CD14-positive monocyte (primary cell): Measurements from ENCODE around the gene HAUS6. TPM values are rescaled to one million over a fixed set of nuclear protein-coding genes. Genes with fewer than 3 reads are reported as not detected.

ENCODE experiments used
- DNase-seq, 3 donors: peaks; one replicate each; pipeline ENCODE4 v3.0.0-alpha.2; 2011 to 2022
- H2AFZ ChIP-seq: 2 replicates; pipeline ENCODE4 v1.6.0; 2012; ENCODE audit warnings: mild to moderate bottlenecking, low read depth, low read length, inconsistent platforms; ENCODE audit not compliant: insufficient read depth, poor library complexity, severe bottlenecking
- H3K27ac ChIP-seq, 2 donors: 1 replicate in 1 of 2; 2 replicates in 1 of 2; pipeline ENCODE4 v1.5.1; 2012 to 2013; ENCODE audit warnings: low read length in 2 of 2, control low read depth in 1 of 2, inconsistent platforms in 1 of 2, low read depth in 1 of 2, mild to moderate bottlenecking in 1 of 2
- H3K27me3 ChIP-seq, 2 donors: one replicate each; pipeline versions ENCODE4 v1.6.0 to v1.6.1; 2011 to 2013; ENCODE audit warnings: low read length in 2 of 2; ENCODE audit not compliant: control insufficient read depth in 2 of 2, insufficient read depth in 2 of 2
- H3K36me3 ChIP-seq, 2 donors: replicated peaks in 1 of 2; 1 replicate in 1 of 2; 2 replicates in 1 of 2; pipeline versions ENCODE4 v1.5.1 to v1.6.1; 2012 to 2013; ENCODE audit warnings: low read length in 2 of 2, control low read depth in 1 of 2, inconsistent platforms in 1 of 2, mild to moderate bottlenecking in 1 of 2; ENCODE audit not compliant: insufficient read depth in 2 of 2, control insufficient read depth in 1 of 2
- H3K4me1 ChIP-seq, 2 donors: 1 replicate in 1 of 2; 2 replicates in 1 of 2; pipeline versions ENCODE4 v1.5.1 to v1.6.1; 2012 to 2013; ENCODE audit warnings: low read length in 2 of 2, control low read depth in 1 of 2, inconsistent platforms in 1 of 2, mild to moderate bottlenecking in 1 of 2, moderate library complexity in 1 of 2; ENCODE audit not compliant: insufficient read depth in 2 of 2, control insufficient read depth in 1 of 2
- H3K4me2 ChIP-seq: replicated peaks from 2 replicates; pipeline ENCODE3; 2012; ENCODE audit warnings: low read length, moderate library complexity, mild to moderate bottlenecking; ENCODE audit not compliant: poor library complexity, severe bottlenecking; ENCODE audit errors: extremely low read depth
- H3K4me3 ChIP-seq, 3 experiments: fragments of 200-600 bp in 1 of 3; sonication (generic) in 1 of 3; replicated peaks in 1 of 3; 1 replicate in 2 of 3; 2 replicates in 1 of 3; pipeline ENCODE4 v1.5.1; 2011 to 2013; ENCODE audit warnings: low read length in 3 of 3, mild to moderate bottlenecking in 3 of 3, control low read depth in 2 of 3, low read depth in 2 of 3, inconsistent platforms in 1 of 3, moderate library complexity in 1 of 3
- H3K79me2 ChIP-seq: 2 replicates; pipeline ENCODE4 v1.6.0; 2012; ENCODE audit warnings: mild to moderate bottlenecking, control low read depth, inconsistent platforms, low read length, moderate library complexity; ENCODE audit not compliant: insufficient read depth
- H3K9ac ChIP-seq: 2 replicates; pipeline ENCODE4 v1.6.0; 2017; ENCODE audit warnings: low read length, mild to moderate bottlenecking; ENCODE audit not compliant: insufficient read depth, poor library complexity, severe bottlenecking
- H3K9me3 ChIP-seq, 2 donors: replicated peaks in 1 of 2; 1 replicate in 1 of 2; 2 replicates in 1 of 2; pipeline versions ENCODE4 v1.5.1 to v1.6.1; 2012 to 2013; ENCODE audit warnings: low read length in 2 of 2, control low read depth in 1 of 2; ENCODE audit not compliant: control insufficient read depth in 1 of 2, insufficient read depth in 1 of 2
- H4K20me1 ChIP-seq: 2 replicates; pipeline ENCODE4 v1.6.0; 2012; ENCODE audit warnings: mild to moderate bottlenecking, low read length, control low read depth, moderate library complexity; ENCODE audit not compliant: insufficient read depth
- H3K27ac Mint-ChIP-seq, 7 donors: one replicate each; pipeline ENCODE4 v1.8.0; 2020; ENCODE audit warnings: mild to moderate bottlenecking in 7 of 7, mixed read lengths in 7 of 7, moderate library complexity in 6 of 7, inconsistent platforms in 2 of 7
- H3K27me3 Mint-ChIP-seq, 3 donors: one replicate each; pipeline ENCODE4 v1.8.0; 2021 to 2022; ENCODE audit warnings: low read depth in 3 of 3, mild to moderate bottlenecking in 3 of 3, mixed read lengths in 3 of 3, moderate library complexity in 3 of 3, inconsistent platforms in 1 of 3
- H3K36me3 Mint-ChIP-seq, 2 donors: one replicate each; pipeline ENCODE4 v1.8.0; 2020; ENCODE audit warnings: mixed read lengths in 2 of 2, inconsistent platforms in 1 of 2, mild to moderate bottlenecking in 1 of 2
- H3K4me1 Mint-ChIP-seq: one replicate; pipeline ENCODE4 v1.8.0; 2020; ENCODE audit warnings: mild to moderate bottlenecking, mixed read lengths
- H3K4me3 Mint-ChIP-seq, 2 donors: one replicate each; pipeline ENCODE4 v1.8.0; 2020; ENCODE audit warnings: mild to moderate bottlenecking in 2 of 2, mixed read lengths in 2 of 2, moderate library complexity in 1 of 2
- H3K9me3 Mint-ChIP-seq, 7 donors: one replicate each; pipeline ENCODE4 v1.8.0; 2020 to 2022; ENCODE audit warnings: mixed read lengths in 7 of 7, mild to moderate bottlenecking in 6 of 7, moderate library complexity in 6 of 7, inconsistent platforms in 2 of 7
- WGBS: methylation state at CpG from one replicate; pipeline ENCODE4 v1.1.5; 2013; ENCODE audit warnings: missing lambda C conversion rate; ENCODE audit not compliant: insufficient coverage; 5-methylcytosine and 5-hydroxymethylcytosine counted together
- intact Hi-C, 2 donors: fragments of 100-400 bp; cut with micrococcal nuclease; formaldehyde crosslinking; loops; one replicate each; pipeline versions ENCODE4 v1.15.0 to v1.15.1; 2023
- polyA plus RNA-seq, 3 donors: library from polyadenylated mRNA; depleted of rRNA in 1 of 3; unstranded in 2 of 3; stranded (reverse) in 1 of 3; fragments of 300-500 nt in 2 of 3; fragments of >200 nt in 1 of 3; fragmentation: Illumina TruSeq in 2 of 3; gene quantifications; 1 replicate in 2 of 3; 2 replicates in 1 of 3; pipeline ENCODE4 v1.2.3, GENCODE V29; 2012 to 2021
- TF ChIP-seq, protein P1 (sequence below): fragments of 200-600 bp; IDR thresholded peaks from one replicate; pipeline ENCODE4 v1.8.0; 2022; ENCODE audit warnings: antibody characterized with exemption, mild to moderate bottlenecking

The HAUS6 gene
- polyA plus RNA-seq, 3 donors = 1.3 to 4.1 (median 2.3) TPM

GRCh38 chr9:19151425-19152159 is 48.9 kb upstream of the HAUS6 start:
- Histone ChIP-seq H3K27me3 (no peaks in the 10 kb centered on the region), H3K4me2 (no peak overlapping the region), H3K9ac (no peak overlapping the region), H3K27ac (no peak overlapping the region), H2AFZ (no peak overlapping the region), H3K79me2 (no peaks in the 10 kb centered on the region), H3K4me1 (peaks cover 17 to 22% of the 10 kb centered on the region in 2 donors), H3K9me3 (no peaks in the 10 kb centered on the region), H4K20me1 (no peaks in the 10 kb centered on the region), H3K4me3 (no peak overlapping the region), H3K36me3 (no peaks in the 10 kb centered on the region)
- H3K27ac Mint-ChIP-seq = peak overlapping the region in 2 of 7 donors; percentile 68 to 77
- peaks cover 21% of the 10 kb centered on the region for H3K4me1 Mint-ChIP-seq
- WGBS = 90% methylated on average over 3 of the region's 5 CpGs
- H3K9me3 Mint-ChIP-seq = peaks cover 0 to 2% (median 0%) of the 10 kb centered on the region in 7 donors
- intact Hi-C loops = no loop called here
- no peak for DNase-seq
- TF ChIP-seq, protein P1, sequence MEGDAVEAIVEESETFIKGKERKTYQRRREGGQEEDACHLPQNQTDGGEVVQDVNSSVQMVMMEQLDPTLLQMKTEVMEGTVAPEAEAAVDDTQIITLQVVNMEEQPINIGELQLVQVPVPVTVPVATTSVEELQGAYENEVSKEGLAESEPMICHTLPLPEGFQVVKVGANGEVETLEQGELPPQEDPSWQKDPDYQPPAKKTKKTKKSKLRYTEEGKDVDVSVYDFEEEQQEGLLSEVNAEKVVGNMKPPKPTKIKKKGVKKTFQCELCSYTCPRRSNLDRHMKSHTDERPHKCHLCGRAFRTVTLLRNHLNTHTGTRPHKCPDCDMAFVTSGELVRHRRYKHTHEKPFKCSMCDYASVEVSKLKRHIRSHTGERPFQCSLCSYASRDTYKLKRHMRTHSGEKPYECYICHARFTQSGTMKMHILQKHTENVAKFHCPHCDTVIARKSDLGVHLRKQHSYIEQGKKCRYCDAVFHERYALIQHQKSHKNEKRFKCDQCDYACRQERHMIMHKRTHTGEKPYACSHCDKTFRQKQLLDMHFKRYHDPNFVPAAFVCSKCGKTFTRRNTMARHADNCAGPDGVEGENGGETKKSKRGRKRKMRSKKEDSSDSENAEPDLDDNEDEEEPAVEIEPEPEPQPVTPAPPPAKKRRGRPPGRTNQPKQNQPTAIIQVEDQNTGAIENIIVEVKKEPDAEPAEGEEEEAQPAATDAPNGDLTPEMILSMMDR = no peak
- no peaks in the 10 kb centered on the region for H3K36me3 Mint-ChIP-seq
- no peak overlapping the region for H3K4me3 Mint-ChIP-seq
- peaks cover 0 to 2% (median 0%) of the 10 kb centered on the region in 3 donors for H3K27me3 Mint-ChIP-seq

GRCh38 chr9:19149230-19149629 is 46.5 kb upstream of the HAUS6 start:
- H3K36me3 ChIP-seq = no peaks in the 10 kb centered on the region
- no peak overlapping the region for H3K9ac ChIP-seq
- no peaks in the 10 kb centered on the region for H3K9me3 ChIP-seq
- no peaks in the 10 kb centered on the region for H3K79me2 ChIP-seq
- Mint-ChIP-seq H3K9me3 (peaks cover 0 to 2% (median 0%) of the 10 kb centered on the region in 7 donors), H3K27me3 (peaks cover 0 to 2% (median 0%) of the 10 kb centered on the region in 3 donors), H3K27ac (no peak overlapping the region), H3K36me3 (no peaks in the 10 kb centered on the region), H3K4me3 (no peak overlapping the region), H3K4me1 (peaks cover 9% of the 10 kb centered on the region)
- intact Hi-C loops = no loop called here
- H4K20me1 ChIP-seq = no peaks in the 10 kb centered on the region
- DNase-seq = no peak
- no peaks in the 10 kb centered on the region for H3K27me3 ChIP-seq
- H2AFZ ChIP-seq = no peak overlapping the region
- 60% methylated on average over 2 of the region's 3 CpGs for WGBS
- H3K4me1 ChIP-seq = peaks cover 8 to 10% of the 10 kb centered on the region in 2 donors
- no peak overlapping the region for H3K27ac ChIP-seq
- TF ChIP-seq, protein P1 = no peak
- H3K4me2 ChIP-seq = no peak overlapping the region
- no peak overlapping the region for H3K4me3 ChIP-seq
